ENCODE measurements around the gene EHBP1. TPM values are rescaled to one million over a fixed set of nuclear protein-coding genes. Genes with fewer than 3 reads are reported as not detected.

The EHBP1 gene
- total RNA-seq, result 10 to 100 TPM; 17.3 to 34.2 (median 18.5) TPM
- polyA plus RNA-seq, result 10 to 100 TPM in 1 of 2 donors, 1 to 10 TPM in 1; 5.2 to 13.8 TPM
- long read RNA-seq, donor 1, partial matches to known transcripts, result 5 of 7 reads
- long read RNA-seq, donor 1, other reads (novel, unspliced or antisense), result 2 of 7 reads
- long read RNA-seq, donor 2, partial matches to known transcripts, result 4 of 4 reads
- long read RNA-seq, donor 2, other reads (novel, unspliced or antisense), result 0 of 4 reads
- long read RNA-seq, donor 3, full-length matches to known transcripts, result 2 of 10 reads
- long read RNA-seq, donor 3, partial matches to known transcripts, result 5 of 10 reads
- long read RNA-seq, donor 3, other reads (novel, unspliced or antisense), result 3 of 10 reads

- TF ChIP-seq POLR2A (IDR thresholded peaks at IDR 0.05), result peak in 1 of 2 donors; percentile 93
- no peak for TF ChIP-seq CTCF (IDR thresholded peaks at IDR 0.05)
- intact Hi-C loops (cut with DNase I), result loop anchor here (1.0 to 10.0 kb wide), 12 partner anchors 67 to 250 kb away; partner anchors contain the start of gene TMEM17 (in 6 of the 10)
- Histone ChIP-seq H3K4me1 (peaks cover 0 to 39% (median 18%) of the 10 kb centered on the region in 12 donors), H3K27me3 (no peaks in the 10 kb centered on the region), H3K4me3 (peak within 1 kb of the TSS; percentile 67 to 97 (median 83)), H3K27ac (peak within 1 kb of the TSS; percentile 71 to 94 (median 88)), H3K9me3 (no peaks in the 10 kb centered on the region), H3K36me3 (peaks cover 0 to 4% (median 0%) of the 10 kb centered on the region in 9 donors)
- 0 to 1% (median 1%) methylated on average over 36 to 45 of the region's 45 CpGs for WGBS, 4 donors
- ATAC-seq (peak; percentile 99), DNase-seq (peak; percentile 99)
Observed at GRCh38 chr2:62705007-62705829, at the start of gene EHBP1. TSS of gene EHBP1 (plus strand) at chr2:62705713. CDS start at chr2:62707192, 1,479 bp downstream.

GRCh38 chr2:62657783-62658182, 47.7 kb upstream of the EHBP1 start:
- no peak for ATAC-seq
- no peaks in the 10 kb centered on the region for H3K27me3 ChIP-seq

GRCh38 chr2:62658891-62659290, 46.6 kb upstream of the EHBP1 start:
- H3K27me3 ChIP-seq, result no peaks in the 10 kb centered on the region
- H3K9me3 ChIP-seq, result no peaks in the 10 kb centered on the region
- 85 to 94% (median 89%) methylated on average over 2 of the region's 2 CpGs for WGBS, 4 donors
- H3K4me1 ChIP-seq, result peaks cover 0 to 18% (median 5%) of the 10 kb centered on the region in 12 donors
- TF ChIP-seq CTCF (IDR thresholded peaks at IDR 0.05), result no peak
- TF ChIP-seq POLR2A (IDR thresholded peaks at IDR 0.05), result no peak
- ATAC-seq (no peak), DNase-seq (no peak)
- no peak overlapping the region for H3K4me3 ChIP-seq
- H3K36me3 ChIP-seq, result no peaks in the 10 kb centered on the region
- intact Hi-C loops (cut with DNase I), result no loop called here
- no peak overlapping the region for H3K27ac ChIP-seq

More at GRCh38 chr2:62657783-62658182, 47.7 kb upstream of the EHBP1 start:
- peaks cover 0 to 7% (median 0%) of the 10 kb centered on the region in 12 donors for H3K4me1 ChIP-seq
- no peak overlapping the region for H3K4me3 ChIP-seq
- intact Hi-C loops (cut with DNase I), result no loop called here
- no peak for TF ChIP-seq POLR2A (IDR thresholded peaks at IDR 0.05)
- TF ChIP-seq CTCF (IDR thresholded peaks at IDR 0.05), result no peak
- H3K9me3 ChIP-seq, result no peaks in the 10 kb centered on the region
- no peak for DNase-seq
- H3K27ac ChIP-seq, result no peak overlapping the region
- no peaks in the 10 kb centered on the region for H3K36me3 ChIP-seq

GRCh38 chr2:62660087-62660486, 45.4 kb upstream of the EHBP1 start:
- Histone ChIP-seq H3K27me3 (no peaks in the 10 kb centered on the region), H3K4me1 (peaks cover 0 to 27% (median 5%) of the 10 kb centered on the region in 12 donors), H3K9me3 (no peaks in the 10 kb centered on the region), H3K27ac (no peak overlapping the region), H3K4me3 (no peak overlapping the region), H3K36me3 (no peaks in the 10 kb centered on the region)
- TF ChIP-seq CTCF (IDR thresholded peaks at IDR 0.05) (no peak), POLR2A (IDR thresholded peaks at IDR 0.05) (no peak)
- no peak for ATAC-seq
- no peak for DNase-seq
- WGBS, 4 donors, result 44 to 52% (median 51%) methylated on average over 2 of the region's 2 CpGs
- intact Hi-C loops (cut with DNase I), result no loop called here
